ENCODE measurements around the gene PTPRG.

DNA sequence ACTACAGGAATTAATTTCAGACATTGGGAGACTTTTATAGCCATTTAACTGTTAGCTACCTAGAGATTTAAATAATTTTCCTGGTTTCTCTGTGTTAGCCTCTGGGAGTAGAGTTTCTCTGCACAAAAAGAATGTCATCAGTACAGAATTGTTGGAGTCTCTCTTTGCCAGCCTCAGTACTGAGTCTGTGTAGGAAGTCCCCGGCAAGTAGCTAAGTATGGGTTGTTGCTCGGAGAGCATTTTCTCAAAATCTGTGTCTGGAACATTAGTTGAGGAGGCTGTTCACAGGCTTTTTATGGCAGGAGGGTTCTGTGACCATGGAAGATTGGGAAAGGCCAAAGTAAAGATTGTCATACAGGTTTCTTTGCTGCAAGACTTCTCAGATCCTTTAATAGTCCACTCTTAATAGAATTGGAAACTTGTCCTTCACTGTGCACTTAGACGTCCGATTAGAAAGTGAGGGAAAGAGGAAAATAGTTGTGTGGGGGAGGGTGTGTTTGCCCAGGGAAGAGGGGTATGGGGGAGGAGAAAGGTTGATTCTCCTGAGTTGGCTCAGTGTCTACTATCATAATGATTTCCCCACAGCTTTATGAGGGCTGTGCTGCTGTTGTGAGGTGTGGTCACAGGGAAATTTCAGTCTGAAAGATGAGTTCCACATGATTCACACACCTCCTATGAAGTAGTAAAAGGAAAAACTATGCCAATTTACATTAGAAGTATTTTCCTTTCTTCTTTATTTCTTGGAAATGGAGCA lies 207.1 kb downstream of the PTPRG start:
- TF ChIP-seq, protein P1, sequence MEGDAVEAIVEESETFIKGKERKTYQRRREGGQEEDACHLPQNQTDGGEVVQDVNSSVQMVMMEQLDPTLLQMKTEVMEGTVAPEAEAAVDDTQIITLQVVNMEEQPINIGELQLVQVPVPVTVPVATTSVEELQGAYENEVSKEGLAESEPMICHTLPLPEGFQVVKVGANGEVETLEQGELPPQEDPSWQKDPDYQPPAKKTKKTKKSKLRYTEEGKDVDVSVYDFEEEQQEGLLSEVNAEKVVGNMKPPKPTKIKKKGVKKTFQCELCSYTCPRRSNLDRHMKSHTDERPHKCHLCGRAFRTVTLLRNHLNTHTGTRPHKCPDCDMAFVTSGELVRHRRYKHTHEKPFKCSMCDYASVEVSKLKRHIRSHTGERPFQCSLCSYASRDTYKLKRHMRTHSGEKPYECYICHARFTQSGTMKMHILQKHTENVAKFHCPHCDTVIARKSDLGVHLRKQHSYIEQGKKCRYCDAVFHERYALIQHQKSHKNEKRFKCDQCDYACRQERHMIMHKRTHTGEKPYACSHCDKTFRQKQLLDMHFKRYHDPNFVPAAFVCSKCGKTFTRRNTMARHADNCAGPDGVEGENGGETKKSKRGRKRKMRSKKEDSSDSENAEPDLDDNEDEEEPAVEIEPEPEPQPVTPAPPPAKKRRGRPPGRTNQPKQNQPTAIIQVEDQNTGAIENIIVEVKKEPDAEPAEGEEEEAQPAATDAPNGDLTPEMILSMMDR (IDR thresholded peaks at IDR 0.05), result no peak
- TF ChIP-seq POLR2A (IDR thresholded peaks at IDR 0.05) (no peak), POLR2AphosphoS5 (IDR thresholded peaks at IDR 0.05) (no peak), EP300 (IDR thresholded peaks at IDR 0.05) (no peak)

Data from suprapubic skin (tissue), 4 donors.